ENCODE data around the gene EGLN3.

- no peak for TF ChIP-seq CTCF (IDR thresholded peaks at IDR 0.05)
- no peak for TF ChIP-seq POLR2A (IDR thresholded peaks at IDR 0.05)
Observed at GRCh38 chr14:33938131-33938949, 12.5 kb downstream of the EGLN3 start.
